HG03565 (cell line): ENCODE measurements around the gene SPIN1.

ENCODE experiments used
- ATAC-seq: cut with Tn5 transposase; IDR thresholded peaks from one replicate; pipeline ENCODE4 v1.9.1; 2021; ENCODE audit warnings: mild to moderate bottlenecking, moderate library complexity; ENCODE audit not compliant: unreplicated experiment

The SPIN1 gene

GRCh38 chr9:88488166-88488565 is 99.9 kb downstream of the SPIN1 start:
- no peak for ATAC-seq

GRCh38 chr9:88494983-88495721 is 106.9 kb downstream of the SPIN1 start:
- ATAC-seq, result no peak

GRCh38 chr9:88497224-88497623 is 109.0 kb downstream of the SPIN1 start:
- ATAC-seq, result no peak

- ATAC-seq, result no peak
These were observed 110.6 kb downstream of the SPIN1 start for GRCh38 chr9:88498880-88499279.

- no peak for ATAC-seq
These were observed 112.8 kb downstream of the SPIN1 start for GRCh38 chr9:88501086-88501485.

- ATAC-seq, result no peak
These were observed 114.3 kb downstream of the SPIN1 start for GRCh38 chr9:88502552-88503034.

GRCh38 chr9:88503081-88503844 is 115.0 kb downstream of the SPIN1 start:
- ATAC-seq, result no peak

GRCh38 chr9:88503845-88504764 is 115.9 kb downstream of the SPIN1 start:
- ATAC-seq, result no peak

- ATAC-seq, result no peak
These were observed 120.1 kb downstream of the SPIN1 start for GRCh38 chr9:88508326-88508725.

- no peak for ATAC-seq
These were observed 123.7 kb downstream of the SPIN1 start for GRCh38 chr9:88511906-88512305.

- no peak for ATAC-seq
These were observed 126.0 kb downstream of the SPIN1 start for GRCh38 chr9:88514247-88514646.

GRCh38 chr9:88521308-88521707 is 133.1 kb downstream of the SPIN1 start:
- ATAC-seq, result no peak

GRCh38 chr9:88522360-88522759 is 134.1 kb downstream of the SPIN1 start:
- ATAC-seq, result no peak

- ATAC-seq, result no peak
These were observed 134.8 kb downstream of the SPIN1 start for GRCh38 chr9:88523056-88523455.

GRCh38 chr9:88524911-88525310 is 136.7 kb downstream of the SPIN1 start:
- ATAC-seq, result no peak

GRCh38 chr9:88527618-88528017 is 139.4 kb downstream of the SPIN1 start:
- ATAC-seq, result no peak
